Skeletal muscle tissue (tissue), 4 donors: ENCODE data around the gene PCDHA12. TPM values are rescaled to one million over a fixed set of nuclear protein-coding genes. Genes with fewer than 3 reads are reported as not detected.
A peak's percentile ranks its signal among the peaks of the same experiment; 100 is the strongest.

Source experiments
- H3K27ac ChIP-seq: one replicate; pipeline ENCODE4 v1.7.0; 2013; ENCODE audit warnings: mild to moderate bottlenecking, low read depth, low read length, inconsistent platforms
- H3K27me3 ChIP-seq, 3 donors: one replicate each; pipeline ENCODE4 v1.7.0; 2013; ENCODE audit warnings: low read length in 3 of 3; ENCODE audit not compliant: control insufficient read depth in 3 of 3, insufficient read depth in 3 of 3
- H3K36me3 ChIP-seq, 3 donors: one replicate each; pipeline ENCODE4 v1.7.0; 2013; ENCODE audit warnings: low read length in 3 of 3; ENCODE audit not compliant: control insufficient read depth in 3 of 3, insufficient read depth in 3 of 3
- H3K4me1 ChIP-seq, 3 donors: one replicate each; pipeline ENCODE4 v1.7.0; 2013; ENCODE audit warnings: low read length in 3 of 3, mild to moderate bottlenecking in 3 of 3; ENCODE audit not compliant: control insufficient read depth in 3 of 3, insufficient read depth in 3 of 3
- H3K4me3 ChIP-seq, 3 donors: one replicate each; pipeline ENCODE4 v1.7.0; 2013; ENCODE audit warnings: low read length in 3 of 3
- H3K9ac ChIP-seq, 3 donors: one replicate each; pipeline ENCODE4 v1.7.0; 2013; ENCODE audit warnings: low read length in 3 of 3, mild to moderate bottlenecking in 3 of 3, moderate library complexity in 2 of 3, low read depth in 1 of 3
- H3K9me3 ChIP-seq, 3 donors: one replicate each; pipeline ENCODE4 v1.7.0; 2013; ENCODE audit warnings: low read length in 3 of 3; ENCODE audit not compliant: control insufficient read depth in 3 of 3
- total RNA-seq: library from RNA; depleted of rRNA; stranded (reverse); fragments of >200 nt; gene quantifications from one replicate; pipeline ENCODE4 v1.2.3, GENCODE V29; 2014
- donor health status: Osteomylitis.

PCDHA12 gene
- total RNA-seq, 1 donor from 2014 or later: not detected

GRCh38 chr5:140883373-140883772 lies 8.3 kb downstream of the PCDHA12 start:
- H3K27ac ChIP-seq: no peak overlapping the region
- H3K4me3 ChIP-seq: no peak overlapping the region
- H3K36me3 ChIP-seq: no peaks in the 10 kb centered on the region
- H3K9me3 ChIP-seq: peaks cover 0 to 7% (median 0%) of the 10 kb centered on the region in 3 donors
- no peak overlapping the region for H3K9ac ChIP-seq
- no peaks in the 10 kb centered on the region for H3K4me1 ChIP-seq
- peaks cover 0 to 7% (median 4%) of the 10 kb centered on the region in 3 donors for H3K27me3 ChIP-seq

DNA sequence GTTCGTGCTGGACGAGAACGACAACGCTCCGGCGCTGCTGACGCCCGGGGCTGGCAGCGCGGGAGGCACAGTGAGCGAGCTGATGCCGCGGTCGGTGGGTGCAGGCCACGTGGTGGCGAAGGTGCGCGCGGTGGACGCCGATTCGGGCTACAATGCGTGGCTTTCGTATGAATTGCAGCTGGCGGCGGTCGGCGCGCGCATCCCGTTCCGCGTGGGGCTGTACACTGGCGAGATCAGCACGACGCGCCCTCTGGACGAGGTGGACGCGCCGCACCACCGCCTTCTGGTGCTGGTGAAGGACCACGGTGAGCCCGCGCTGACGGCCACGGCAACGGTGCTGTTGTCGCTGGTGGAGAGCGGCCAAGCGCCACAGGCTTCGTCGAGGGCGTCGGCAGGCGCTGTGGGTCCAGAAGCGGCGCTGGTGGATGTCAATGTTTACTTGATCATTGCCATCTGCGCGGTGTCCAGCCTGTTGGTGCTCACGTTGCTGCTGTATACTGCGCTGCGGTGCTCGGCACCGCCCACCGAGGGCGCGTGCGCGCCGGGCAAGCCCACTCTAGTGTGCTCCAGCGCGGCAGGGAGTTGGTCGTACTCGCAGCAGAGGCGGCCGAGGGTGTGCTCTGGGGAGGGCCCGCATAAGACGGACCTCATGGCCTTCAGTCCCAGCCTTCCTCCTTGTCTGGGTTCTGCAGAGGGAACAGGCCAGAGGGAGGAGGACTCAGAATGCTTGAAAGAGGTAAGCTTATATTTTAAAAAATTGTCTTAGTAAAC lies 9.0 kb downstream of the PCDHA12 start:
- Histone ChIP-seq H3K27me3 (peaks cover 0 to 7% (median 4%) of the 10 kb centered on the region in 3 donors), H3K27ac (no peak overlapping the region), H3K36me3 (no peaks in the 10 kb centered on the region), H3K4me1 (no peaks in the 10 kb centered on the region), H3K4me3 (no peak overlapping the region), H3K9ac (no peak overlapping the region), H3K9me3 (peaks cover 0 to 7% (median 0%) of the 10 kb centered on the region in 3 donors)

DNA sequence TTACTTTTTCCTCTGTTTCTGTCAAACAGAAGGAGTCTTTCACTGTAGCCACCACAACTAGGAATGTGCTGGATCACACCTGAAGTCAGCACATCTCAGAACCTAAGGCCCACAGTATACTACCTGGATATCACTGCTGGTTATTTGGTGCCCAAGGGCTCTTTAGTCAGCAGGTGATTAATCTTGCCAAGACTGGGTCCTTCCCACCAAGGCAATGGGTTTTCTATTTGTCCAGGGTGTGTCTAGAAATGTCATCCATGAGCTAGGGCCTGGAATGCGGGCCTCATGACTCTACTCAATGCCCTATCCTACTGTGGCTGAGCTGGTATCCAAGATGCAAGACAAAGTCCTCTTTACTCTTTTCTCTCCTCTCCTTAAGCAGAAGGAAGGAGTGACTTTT lies 41.2 kb downstream of the PCDHA12 start:
- H3K9ac ChIP-seq: no peak overlapping the region
- no peaks in the 10 kb centered on the region for H3K36me3 ChIP-seq
- H3K9me3 ChIP-seq: peaks cover 0 to 3% (median 0%) of the 10 kb centered on the region in 3 donors
- no peaks in the 10 kb centered on the region for H3K4me1 ChIP-seq
- H3K27me3 ChIP-seq: no peaks in the 10 kb centered on the region
- no peak overlapping the region for H3K27ac ChIP-seq
- no peak overlapping the region for H3K4me3 ChIP-seq

- Histone ChIP-seq H3K4me3 (no peak overlapping the region), H3K9me3 (peaks cover 0 to 5% (median 4%) of the 10 kb centered on the region in 3 donors), H3K27ac (no peak overlapping the region), H3K4me1 (peaks cover 9 to 10% (median 10%) of the 10 kb centered on the region in 3 donors), H3K27me3 (peaks cover 26 to 35% (median 32%) of the 10 kb centered on the region in 3 donors), H3K36me3 (no peaks in the 10 kb centered on the region), H3K9ac (no peak overlapping the region)
Observed at GRCh38 chr5:140923601-140924000, 48.5 kb downstream of the PCDHA12 start.

DNA sequence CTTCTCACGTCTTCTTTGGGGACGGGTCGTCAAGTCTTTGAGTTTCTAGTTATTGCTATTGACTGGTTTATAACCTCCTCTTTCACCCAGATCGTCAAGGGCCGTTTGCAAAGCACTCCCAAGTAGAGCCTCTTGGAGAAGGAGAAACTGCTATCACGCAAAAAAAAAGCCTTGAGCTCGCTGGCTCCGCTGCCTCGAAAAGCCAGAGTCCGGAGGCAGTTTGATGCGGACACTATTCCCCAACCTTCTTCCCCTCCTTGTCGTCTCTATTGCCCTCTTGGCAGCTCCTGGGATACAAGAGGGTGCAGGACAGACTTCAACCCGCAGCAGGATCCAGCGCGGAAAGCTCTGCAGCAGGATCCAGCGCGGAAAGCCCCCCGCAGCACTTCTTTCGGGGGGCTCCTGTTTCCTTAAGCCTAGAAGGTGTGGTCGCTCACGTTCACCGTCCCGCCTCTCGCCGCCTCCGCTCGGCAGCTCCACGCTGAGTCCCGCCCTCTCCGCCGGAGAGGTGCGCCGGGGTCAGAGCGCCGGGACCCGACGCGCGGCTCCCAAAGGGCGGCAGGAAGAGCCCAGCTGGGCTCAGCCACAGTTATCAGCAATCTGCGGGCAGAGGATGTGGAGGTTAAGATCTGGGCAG lies 50.8 kb downstream of the PCDHA12 start, which contains the start of gene PCDHAC1:
TSS of gene PCDHAC1 (plus strand) at position 494 of the 637 bp plus-strand sequence. CDS start 594 bp downstream, outside the sequence.
- no peak within 1 kb of the TSS for H3K9ac ChIP-seq
- no peak within 1 kb of the TSS for H3K27ac ChIP-seq
- H3K27me3 ChIP-seq: peaks cover 27 to 38% (median 36%) of the 10 kb centered on the region in 3 donors
- H3K4me3 ChIP-seq: peak within 1 kb of the TSS; percentile 50 to 69 (median 61)
- peaks cover 9 to 10% (median 10%) of the 10 kb centered on the region in 3 donors for H3K4me1 ChIP-seq
- H3K9me3 ChIP-seq: peaks cover 0 to 5% (median 4%) of the 10 kb centered on the region in 3 donors
- no peaks in the 10 kb centered on the region for H3K36me3 ChIP-seq

- Histone ChIP-seq H3K27me3 (peaks cover 27 to 38% (median 36%) of the 10 kb centered on the region in 3 donors), H3K36me3 (no peaks in the 10 kb centered on the region), H3K9me3 (peaks cover 0 to 5% (median 4%) of the 10 kb centered on the region in 3 donors), H3K4me3 (peak overlapping the region; percentile 50 to 69 (median 61)), H3K27ac (no peak overlapping the region), H3K4me1 (peaks cover 9 to 10% (median 10%) of the 10 kb centered on the region in 3 donors), H3K9ac (no peak overlapping the region)
Observed at GRCh38 chr5:140926443-140927227, 51.5 kb downstream of the PCDHA12 start.

GRCh38 chr5:140927228-140927573 lies 52.1 kb downstream of the PCDHA12 start:
- Histone ChIP-seq H3K9ac (no peak overlapping the region), H3K4me1 (peaks cover 9 to 10% (median 10%) of the 10 kb centered on the region in 3 donors), H3K9me3 (peaks cover 0 to 5% (median 4%) of the 10 kb centered on the region in 3 donors), H3K36me3 (no peaks in the 10 kb centered on the region), H3K4me3 (peak overlapping the region; percentile 50 to 69 (median 61)), H3K27ac (no peak overlapping the region), H3K27me3 (peaks cover 27 to 38% (median 36%) of the 10 kb centered on the region in 3 donors)

Other genes starting within 250 kb of the PCDHA12 start
- 39.7 TPM for gene CD14, start 242.1 kb upstream of the PCDHA12 start, total RNA-seq
- gene TMCO6, start 235.9 kb upstream of the PCDHA12 start, total RNA-seq: 2.6 TPM
- gene NDUFA2, start 227.7 kb upstream of the PCDHA12 start, total RNA-seq: 42.8 TPM
- 60.5 TPM for gene IK, start 227.5 kb upstream of the PCDHA12 start, total RNA-seq
- gene WDR55, start 210.4 kb upstream of the PCDHA12 start, total RNA-seq: 9.4 TPM
- not detected for gene DND1, start 201.7 kb upstream of the PCDHA12 start, total RNA-seq
- 40.2 TPM for gene HARS1, start 183.9 kb upstream of the PCDHA12 start, total RNA-seq
- gene HARS2, start 183.9 kb upstream of the PCDHA12 start, total RNA-seq: 15.7 TPM
- 33.4 TPM for gene ZMAT2, start 174.9 kb upstream of the PCDHA12 start, total RNA-seq
- not detected for gene PCDHA1, start 89.2 kb upstream of the PCDHA12 start, total RNA-seq
- gene PCDHA2, start 80.5 kb upstream of the PCDHA12 start, total RNA-seq: under 0.01 TPM
- gene PCDHA3, start 74.3 kb upstream of the PCDHA12 start, total RNA-seq: not detected
- 0.52 TPM for gene PCDHA4, start 68.2 kb upstream of the PCDHA12 start, total RNA-seq
- gene PCDHA5, start 53.7 kb upstream of the PCDHA12 start, total RNA-seq: not detected
- gene PCDHA6, start 47.3 kb upstream of the PCDHA12 start, total RNA-seq: under 0.01 TPM
- 0.52 TPM for gene PCDHA7, start 41.0 kb upstream of the PCDHA12 start, total RNA-seq
- gene PCDHA8, start 34.1 kb upstream of the PCDHA12 start, total RNA-seq: 0.52 TPM
- 0.52 TPM for gene PCDHA9, start 26.9 kb upstream of the PCDHA12 start, total RNA-seq
- under 0.01 TPM for gene PCDHA10, start 19.4 kb upstream of the PCDHA12 start, total RNA-seq
- gene PCDHA11, start 6.4 kb upstream of the PCDHA12 start, total RNA-seq: under 0.01 TPM
- gene PCDHA13, start 6.8 kb downstream of the PCDHA12 start, total RNA-seq: under 0.01 TPM
- 0.52 TPM for gene PCDHAC1, start 51.0 kb downstream of the PCDHA12 start, total RNA-seq
- 2.1 TPM for gene PCDHAC2, start 91.2 kb downstream of the PCDHA12 start, total RNA-seq
- not detected for gene PCDHB1, start 176.1 kb downstream of the PCDHA12 start, total RNA-seq
- 2.6 TPM for gene PCDHB2, start 219.3 kb downstream of the PCDHA12 start, total RNA-seq
- gene PCDHB3, start 225.2 kb downstream of the PCDHA12 start, total RNA-seq: 1.6 TPM
- gene PCDHB4, start 246.5 kb downstream of the PCDHA12 start, total RNA-seq: 1.6 TPM